Measurements from ENCODE around the gene HERPUD1. TPM values are rescaled to one million over a fixed set of nuclear protein-coding genes. Genes with fewer than 3 reads are reported as not detected.

The HERPUD1 gene, protein sequence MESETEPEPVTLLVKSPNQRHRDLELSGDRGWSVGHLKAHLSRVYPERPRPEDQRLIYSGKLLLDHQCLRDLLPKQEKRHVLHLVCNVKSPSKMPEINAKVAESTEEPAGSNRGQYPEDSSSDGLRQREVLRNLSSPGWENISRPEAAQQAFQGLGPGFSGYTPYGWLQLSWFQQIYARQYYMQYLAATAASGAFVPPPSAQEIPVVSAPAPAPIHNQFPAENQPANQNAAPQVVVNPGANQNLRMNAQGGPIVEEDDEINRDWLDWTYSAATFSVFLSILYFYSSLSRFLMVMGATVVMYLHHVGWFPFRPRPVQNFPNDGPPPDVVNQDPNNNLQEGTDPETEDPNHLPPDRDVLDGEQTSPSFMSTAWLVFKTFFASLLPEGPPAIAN
- 100 to 1,000 TPM in 8 of 9 donors, 10 to 100 TPM in 1; 97.2 to 306 (median 236) TPM for total RNA-seq
- 100 to 1,000 TPM in 1 of 3 donors, 10 to 100 TPM in 2; 26.4 to 570 (median 82.6) TPM for polyA plus RNA-seq
- long read RNA-seq, donor 1, transcript HERPUD1-216 (2 exons, 509 nt), result minor isoform, 5 of 86 reads
- long read RNA-seq, donor 1, transcript HERPUD1-204 (8 exons, 2,946 nt), result major isoform, 56 of 86 reads
- long read RNA-seq, donor 1, partial matches to known transcripts, result 18 of 86 reads
- long read RNA-seq, donor 1, other reads (novel, unspliced or antisense), result 0 of 86 reads
- long read RNA-seq, donor 2, transcript HERPUD1-204 (8 exons, 2,946 nt), result major isoform, 30 of 50 reads
- long read RNA-seq, donor 2, partial matches to known transcripts, result 12 of 50 reads
- long read RNA-seq, donor 2, other reads (novel, unspliced or antisense), result 0 of 50 reads
- long read RNA-seq, donor 3, transcript HERPUD1-204 (8 exons, 2,946 nt), result major isoform, 64 of 83 reads
- long read RNA-seq, donor 3, partial matches to known transcripts, result 12 of 83 reads
- long read RNA-seq, donor 3, other reads (novel, unspliced or antisense), result 0 of 83 reads
- long read RNA-seq, donor 4, transcript HERPUD1-201 (8 exons, 1,862 nt), result minor isoform, 13 of 303 reads
- long read RNA-seq, donor 4, transcript HERPUD1-204 (8 exons, 2,946 nt), result major isoform, 271 of 303 reads
- long read RNA-seq, donor 4, partial matches to known transcripts, result 3 of 303 reads
- long read RNA-seq, donor 4, other reads (novel, unspliced or antisense), result 8 of 303 reads
- long read RNA-seq, donor 5, transcript HERPUD1-204 (8 exons, 2,946 nt), result major isoform, 426 of 471 reads
- long read RNA-seq, donor 5, transcript HERPUD1-201 (8 exons, 1,862 nt), result minor isoform, 19 of 471 reads
- long read RNA-seq, donor 5, partial matches to known transcripts, result 6 of 471 reads
- long read RNA-seq, donor 5, other reads (novel, unspliced or antisense), result 18 of 471 reads
- long read RNA-seq, donor 6, transcript HERPUD1-201 (8 exons, 1,862 nt), result minor isoform, 13 of 134 reads
- long read RNA-seq, donor 6, transcript HERPUD1-204 (8 exons, 2,946 nt), result major isoform, 112 of 134 reads
- long read RNA-seq, donor 6, partial matches to known transcripts, result 0 of 134 reads
- long read RNA-seq, donor 6, other reads (novel, unspliced or antisense), result 5 of 134 reads
- long read RNA-seq, donor 7, transcript HERPUD1-204 (8 exons, 2,946 nt), result major isoform, 16 of 30 reads
- long read RNA-seq, donor 7, partial matches to known transcripts, result 5 of 30 reads
- long read RNA-seq, donor 7, other reads (novel, unspliced or antisense), result 0 of 30 reads
- long read RNA-seq, donor 8, transcript HERPUD1-204 (8 exons, 2,946 nt), result major isoform, 57 of 79 reads
- long read RNA-seq, donor 8, transcript HERPUD1-216 (2 exons, 509 nt), result minor isoform, 5 of 79 reads
- long read RNA-seq, donor 8, partial matches to known transcripts, result 13 of 79 reads
- long read RNA-seq, donor 8, other reads (novel, unspliced or antisense), result 0 of 79 reads
- long read RNA-seq, donor 9, transcript HERPUD1-201 (8 exons, 1,862 nt), result minor isoform, 6 of 68 reads
- long read RNA-seq, donor 9, transcript HERPUD1-204 (8 exons, 2,946 nt), result major isoform, 46 of 68 reads
- long read RNA-seq, donor 9, partial matches to known transcripts, result 12 of 68 reads
- long read RNA-seq, donor 9, other reads (novel, unspliced or antisense), result 0 of 68 reads
- long read RNA-seq, donor 10, transcript HERPUD1-204 (8 exons, 2,946 nt), result major isoform, 23 of 27 reads
- long read RNA-seq, donor 10, partial matches to known transcripts, result 0 of 27 reads
- long read RNA-seq, donor 10, other reads (novel, unspliced or antisense), result 0 of 27 reads

GRCh38 chr16:56931892-56932720 lies at the start of gene HERPUD1:
Gene HERPUD1, plus strand, starts transcription at chr16:56932142. Its CDS starts 103 bp downstream, at chr16:56932245.
- H3K9me3 ChIP-seq (replicated peaks in 1 of 3), result no peaks in the 10 kb centered on the region
- no peaks in the 10 kb centered on the region for H3K27me3 ChIP-seq
- peak; percentile 99 for DNase-seq
- peak within 1 kb of the TSS; percentile 93 to 99 (median 97) for H3K27ac ChIP-seq
- TF ChIP-seq CTCF (IDR thresholded peaks at IDR 0.05), result peak in 3 of 6 experiments; percentile 21 to 35 (median 27)
- peak; percentile 90 for TF ChIP-seq POLR2A (IDR thresholded peaks at IDR 0.05)
- peaks cover 18 to 45% of the 10 kb centered on the region in 2 donors for H3K4me1 ChIP-seq (replicated peaks in 1 of 2)
- peak within 1 kb of the TSS; percentile 74 to 98 (median 90) for H3K4me3 ChIP-seq
- 0 to 3% (median 0%) methylated on average over 6 to 83 of the region's 83 CpGs for WGBS, 4 donors
- intact Hi-C loops (cut with DNase I), result no loop called here
- H3K36me3 ChIP-seq (replicated peaks in 1 of 2), result peaks cover 0 to 23% of the 10 kb centered on the region in 2 donors

- no peak overlapping the region for H3K4me3 ChIP-seq
- H3K27me3 ChIP-seq, result no peaks in the 10 kb centered on the region
- no peaks in the 10 kb centered on the region for H3K4me1 ChIP-seq (replicated peaks in 1 of 2)
- no peaks in the 10 kb centered on the region for H3K9me3 ChIP-seq (replicated peaks in 1 of 3)
- no peak overlapping the region for H3K27ac ChIP-seq
- no peaks in the 10 kb centered on the region for H3K36me3 ChIP-seq (replicated peaks in 1 of 2)
- no peak for DNase-seq
- TF ChIP-seq POLR2A (IDR thresholded peaks at IDR 0.05), result no peak
- TF ChIP-seq CTCF (IDR thresholded peaks at IDR 0.05), result no peak
- 89 to 93% (median 92%) methylated on average over 2 of the region's 2 CpGs; no CpG with 5 or more reads in 1 of the 4 donors for WGBS, 4 donors
- intact Hi-C loops (cut with DNase I), result no loop called here
Observed at GRCh38 chr16:56883586-56883985, 48.4 kb upstream of the HERPUD1 start.

Data from adrenal gland (tissue), 19 donors.